Smooth muscle cell (in vitro differentiated cells): ENCODE measurements around the gene ZFX. TPM values are rescaled to one million over a fixed set of nuclear protein-coding genes. Genes with fewer than 3 reads are reported as not detected.

Experiments
- DNase-seq: peaks from one replicate; lab custom pipeline; 2025; ENCODE audit not compliant: unreplicated experiment; lab: John Stamatoyannopoulos, UW
- H2AFZ ChIP-seq: fragments of 200-600 bp; sonication (generic); 2 replicates; pipeline ENCODE4 v1.6.0; 2016; ENCODE audit warnings: antibody characterized with exemption, low read depth, mild to moderate bottlenecking
- H3F3A ChIP-seq: fragments of 200-600 bp; sonication (generic); 2 replicates; pipeline ENCODE4 v1.6.0; 2017; ENCODE audit warnings: antibody characterized with exemption, low read depth
- H3K27ac ChIP-seq: fragments of 200-600 bp; sonication (generic); 2 replicates; pipeline ENCODE4 v1.5.1; 2016; ENCODE audit warnings: low read depth, mild to moderate bottlenecking
- H3K27me3 ChIP-seq: fragments of 200-600 bp; sonication (generic); 2 replicates; pipeline ENCODE4 v1.6.1; 2016; ENCODE audit warnings: low read depth, mild to moderate bottlenecking
- H3K36me3 ChIP-seq: fragments of 200-600 bp; sonication (generic); 2 replicates; pipeline ENCODE4 v1.5.1; 2016; ENCODE audit warnings: low read depth
- H3K4me1 ChIP-seq: fragments of 200-600 bp; sonication (generic); 2 replicates; pipeline ENCODE4 v1.5.1; 2016; ENCODE audit warnings: low read depth
- H3K4me2 ChIP-seq: fragments of 200-600 bp; sonication (generic); 2 replicates; pipeline ENCODE4 v1.6.0; 2016; ENCODE audit warnings: mild to moderate bottlenecking
- H3K4me3 ChIP-seq: fragments of 200-600 bp; sonication (generic); 2 replicates; pipeline ENCODE4 v1.5.1; 2016; ENCODE audit warnings: mild to moderate bottlenecking
- H3K79me2 ChIP-seq: fragments of 200-600 bp; sonication (generic); 2 replicates; pipeline ENCODE4 v1.6.0; 2016; ENCODE audit warnings: low read depth, mild to moderate bottlenecking
- H3K9ac ChIP-seq: fragments of 200-600 bp; sonication (generic); 2 replicates; pipeline ENCODE4 v1.6.0; 2016; ENCODE audit warnings: low read depth
- H3K9me3 ChIP-seq: fragments of 200-600 bp; sonication (generic); replicated peaks from 2 replicates; pipeline ENCODE4 v1.5.1; 2016; ENCODE audit warnings: low read depth
- H4K20me1 ChIP-seq: fragments of 200-600 bp; sonication (generic); 2 replicates; pipeline ENCODE4 v1.6.0; 2016; ENCODE audit warnings: low read depth
- WGBS: methylation state at CpG from one replicate; pipeline ENCODE4 v1.1.7; 2016; ENCODE audit warnings: low lambda C conversion rate; 5-methylcytosine and 5-hydroxymethylcytosine counted together
- polyA plus RNA-seq: library from polyadenylated mRNA; unstranded; fragments of >200 nt; fragmentation: Nextera tagmentation; extraction: Ambion mirVana; gene quantifications from 2 replicates; pipeline ENCODE4 v1.2.1, GENCODE V29; 2016
- total RNA-seq: library from RNA; depleted of rRNA; stranded (reverse); fragments of >200 nt; gene quantifications from 2 replicates; pipeline ENCODE4 v1.2.3, GENCODE V29; 2014
- TF ChIP-seq, protein P1 (sequence below): fragments of 200-600 bp; sonication (generic); IDR thresholded peaks from 2 replicates; pipeline ENCODE4 v1.5.1; 2017; ENCODE audit warnings: borderline replicate concordance, mild to moderate bottlenecking, antibody characterized with exemption; ENCODE audit not compliant: insufficient read depth, poor library complexity, severe bottlenecking

Gene ZFX
- total and polyA plus RNA-seq, 2 experiments from 2014 or later = 17.1 to 52.9 TPM

DNA sequence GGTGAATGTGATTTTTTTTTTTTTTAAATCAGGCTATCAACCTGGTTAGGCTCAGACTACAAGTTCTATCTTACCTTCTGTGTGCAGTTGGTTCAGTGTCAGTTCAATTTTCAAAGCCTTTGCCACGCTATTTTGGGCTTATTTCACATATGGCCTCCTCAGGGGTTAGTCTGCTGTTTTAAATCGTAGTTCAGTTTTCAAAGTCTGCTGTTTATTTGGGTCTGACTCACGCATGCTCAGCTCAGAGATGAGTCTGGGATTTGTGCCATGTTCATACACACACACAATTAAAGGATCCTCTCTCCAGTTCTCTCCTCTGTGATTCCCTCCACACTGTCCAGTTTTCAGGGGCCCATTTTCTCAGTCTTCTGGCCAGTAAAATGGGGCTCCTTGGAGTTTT lies 32.3 kb upstream of the ZFX start:
- 8% methylated on average over 3 of the region's 3 CpGs for WGBS
- Histone ChIP-seq H2AFZ (peak overlapping the region; percentile 89), H3F3A (no peaks in the 10 kb centered on the region), H3K4me2 (peak overlapping the region; percentile 76), H3K4me3 (no peak overlapping the region), H3K4me1 (no peaks in the 10 kb centered on the region), H3K27me3 (no peaks in the 10 kb centered on the region), H3K9ac (no peak overlapping the region), H3K27ac (peak overlapping the region; percentile 72), H3K9me3 (no peaks in the 10 kb centered on the region), H4K20me1 (no peaks in the 10 kb centered on the region), H3K36me3 (no peaks in the 10 kb centered on the region), H3K79me2 (no peaks in the 10 kb centered on the region)
- TF ChIP-seq, protein P1, sequence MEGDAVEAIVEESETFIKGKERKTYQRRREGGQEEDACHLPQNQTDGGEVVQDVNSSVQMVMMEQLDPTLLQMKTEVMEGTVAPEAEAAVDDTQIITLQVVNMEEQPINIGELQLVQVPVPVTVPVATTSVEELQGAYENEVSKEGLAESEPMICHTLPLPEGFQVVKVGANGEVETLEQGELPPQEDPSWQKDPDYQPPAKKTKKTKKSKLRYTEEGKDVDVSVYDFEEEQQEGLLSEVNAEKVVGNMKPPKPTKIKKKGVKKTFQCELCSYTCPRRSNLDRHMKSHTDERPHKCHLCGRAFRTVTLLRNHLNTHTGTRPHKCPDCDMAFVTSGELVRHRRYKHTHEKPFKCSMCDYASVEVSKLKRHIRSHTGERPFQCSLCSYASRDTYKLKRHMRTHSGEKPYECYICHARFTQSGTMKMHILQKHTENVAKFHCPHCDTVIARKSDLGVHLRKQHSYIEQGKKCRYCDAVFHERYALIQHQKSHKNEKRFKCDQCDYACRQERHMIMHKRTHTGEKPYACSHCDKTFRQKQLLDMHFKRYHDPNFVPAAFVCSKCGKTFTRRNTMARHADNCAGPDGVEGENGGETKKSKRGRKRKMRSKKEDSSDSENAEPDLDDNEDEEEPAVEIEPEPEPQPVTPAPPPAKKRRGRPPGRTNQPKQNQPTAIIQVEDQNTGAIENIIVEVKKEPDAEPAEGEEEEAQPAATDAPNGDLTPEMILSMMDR = no peak
- no peak for DNase-seq

DNA sequence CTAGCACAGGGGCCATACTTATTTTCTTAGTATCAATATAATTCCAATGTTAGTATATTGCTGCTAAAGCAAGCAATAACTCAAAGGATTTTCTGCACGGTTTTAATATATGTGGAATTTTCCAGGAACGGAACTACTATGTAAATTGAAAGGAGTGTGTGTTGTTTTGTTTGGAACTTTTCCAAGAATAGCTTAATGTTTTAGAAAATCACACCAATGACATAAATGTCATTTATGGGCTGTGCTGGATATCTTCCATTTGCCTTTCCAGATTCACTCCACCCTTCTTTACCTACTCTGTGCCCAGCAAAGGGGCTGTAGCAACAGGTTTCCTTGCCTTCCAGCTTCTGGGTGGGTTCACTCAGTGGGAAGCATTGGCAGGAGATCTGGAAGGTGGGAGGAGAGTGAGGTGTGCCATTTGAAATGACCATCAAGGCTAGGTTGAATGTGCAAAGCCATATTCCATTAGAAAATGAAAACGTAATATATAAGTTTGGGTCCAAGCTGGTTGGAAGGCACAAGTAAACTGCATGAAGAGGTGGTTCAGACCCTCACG lies 25.2 kb upstream of the ZFX start:
- H3K36me3 ChIP-seq = no peaks in the 10 kb centered on the region
- DNase-seq = no peak
- H3K4me2 ChIP-seq = no peak overlapping the region
- TF ChIP-seq, protein P1 = no peak
- H3K27ac ChIP-seq = no peak overlapping the region
- H3K27me3 ChIP-seq = no peaks in the 10 kb centered on the region
- no peaks in the 10 kb centered on the region for H3K9me3 ChIP-seq
- no peak overlapping the region for H3K9ac ChIP-seq
- WGBS = 67% methylated on average over 4 of the region's 4 CpGs
- H4K20me1 ChIP-seq = no peaks in the 10 kb centered on the region
- no peak overlapping the region for H2AFZ ChIP-seq
- no peaks in the 10 kb centered on the region for H3K79me2 ChIP-seq
- H3K4me1 ChIP-seq = no peaks in the 10 kb centered on the region
- no peaks in the 10 kb centered on the region for H3F3A ChIP-seq
- no peak overlapping the region for H3K4me3 ChIP-seq

DNA sequence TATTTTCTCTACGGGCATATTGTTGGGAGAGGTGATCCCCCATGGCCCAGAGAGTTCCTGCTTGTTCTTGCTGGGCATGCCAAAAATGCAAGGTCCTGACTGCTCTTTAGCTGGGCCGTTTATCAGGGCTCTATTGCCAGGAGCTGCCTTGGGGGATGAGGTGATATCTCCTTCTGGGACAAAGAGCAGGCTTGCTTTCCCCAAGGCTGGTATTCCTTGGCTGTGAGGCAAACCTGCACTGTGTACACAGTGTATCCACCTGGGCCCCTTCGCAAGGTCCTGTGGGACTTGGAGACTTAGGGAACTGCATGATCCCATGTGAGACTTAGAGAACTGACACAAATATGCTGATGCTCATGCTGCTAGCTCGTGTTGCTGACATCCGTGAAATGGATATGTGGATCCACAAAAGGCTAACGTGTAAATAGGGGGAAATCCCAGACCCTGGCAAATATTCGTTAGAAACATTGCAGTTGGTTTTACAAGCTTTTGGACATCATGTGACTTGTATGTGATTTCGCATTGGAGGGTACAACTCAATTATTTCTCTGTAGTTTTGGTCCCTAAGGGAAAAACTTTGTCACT lies 24.4 kb upstream of the ZFX start:
- H4K20me1 ChIP-seq = no peaks in the 10 kb centered on the region
- no peaks in the 10 kb centered on the region for H3F3A ChIP-seq
- no peaks in the 10 kb centered on the region for H3K36me3 ChIP-seq
- H3K79me2 ChIP-seq = no peaks in the 10 kb centered on the region
- no peak overlapping the region for H3K4me3 ChIP-seq
- H3K4me2 ChIP-seq = no peak overlapping the region
- H3K4me1 ChIP-seq = no peaks in the 10 kb centered on the region
- DNase-seq = no peak
- no peak overlapping the region for H3K27ac ChIP-seq
- no peak overlapping the region for H3K9ac ChIP-seq
- no peak overlapping the region for H2AFZ ChIP-seq
- H3K9me3 ChIP-seq = no peaks in the 10 kb centered on the region
- TF ChIP-seq, protein P1 = no peak
- WGBS = 61% methylated on average over 8 of the region's 8 CpGs
- no peaks in the 10 kb centered on the region for H3K27me3 ChIP-seq

DNA sequence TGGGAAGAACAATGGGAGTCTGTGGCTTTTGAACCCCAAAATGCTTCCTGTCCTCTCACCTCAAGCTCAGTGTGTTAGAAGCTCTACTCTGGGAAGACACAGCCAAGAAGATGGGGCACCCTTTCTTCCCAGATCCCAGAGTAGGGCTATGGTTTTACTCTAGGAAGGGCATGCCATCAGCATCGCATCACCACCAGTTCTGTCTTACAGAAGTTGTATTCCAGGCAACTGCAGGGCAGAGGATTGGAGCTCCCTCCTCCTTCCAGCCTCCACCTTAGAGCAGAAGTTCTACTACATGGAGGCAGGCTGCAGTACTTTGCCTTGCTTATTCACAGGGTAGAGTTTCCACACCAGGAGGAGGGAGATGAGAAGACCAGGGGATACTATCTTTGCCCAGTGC lies 18.1 kb upstream of the ZFX start:
- no peak for DNase-seq
- no peaks in the 10 kb centered on the region for H3F3A ChIP-seq
- WGBS = 95% methylated on average over 1 of the region's 1 CpG
- no peaks in the 10 kb centered on the region for H3K79me2 ChIP-seq
- H3K9ac ChIP-seq = no peak overlapping the region
- no peaks in the 10 kb centered on the region for H4K20me1 ChIP-seq
- no peaks in the 10 kb centered on the region for H3K36me3 ChIP-seq
- no peak overlapping the region for H3K4me3 ChIP-seq
- TF ChIP-seq, protein P1 = no peak
- H3K27ac ChIP-seq = no peak overlapping the region
- no peaks in the 10 kb centered on the region for H3K4me1 ChIP-seq
- no peak overlapping the region for H2AFZ ChIP-seq
- H3K9me3 ChIP-seq = no peaks in the 10 kb centered on the region
- H3K4me2 ChIP-seq = no peak overlapping the region
- no peaks in the 10 kb centered on the region for H3K27me3 ChIP-seq
